Lower lobe of right lung (tissue), 2 donors: ENCODE measurements around the gene EFCAB13. TPM values are rescaled to one million over a fixed set of nuclear protein-coding genes. Genes with fewer than 3 reads are reported as not detected.
"Not testable (repeated sequence)": the region's sequence is repeated elsewhere in the genome, so short reads cannot be mapped to it uniquely, and the experiment has no call there.

Source experiments
- ATAC-seq, 2 donors: fragments of 200-7000 bp; cut with Tn5 transposase; one replicate each; pipeline ENCODE4 v1.9.1; 2020 to 2022; ENCODE audit warnings: mild to moderate bottlenecking in 2 of 2, moderate library complexity in 2 of 2
- DNase-seq: peaks from one replicate; pipeline ENCODE4 v3.0.0-alpha.2; 2020
- H3K27ac ChIP-seq: fragments of 200-600 bp; one replicate; pipeline ENCODE4 v1.8.0; 2022
- H3K27me3 ChIP-seq: fragments of 200-600 bp; one replicate; pipeline ENCODE4 v1.8.0; 2022; ENCODE audit warnings: low read depth
- H3K36me3 ChIP-seq: fragments of 200-600 bp; one replicate; pipeline ENCODE4 v1.8.0; 2022; ENCODE audit warnings: mild to moderate bottlenecking
- H3K4me1 ChIP-seq: fragments of 200-600 bp; one replicate; pipeline ENCODE4 v1.8.0; 2022
- H3K4me3 ChIP-seq: fragments of 200-600 bp; one replicate; pipeline ENCODE4 v1.8.0; 2022; ENCODE audit warnings: mild to moderate bottlenecking
- H3K9me3 ChIP-seq: fragments of 200-600 bp; one replicate; pipeline ENCODE4 v1.8.0; 2022
- intact Hi-C: fragments of 100-400 bp; cut with DNase I; formaldehyde crosslinking; loops from one replicate; pipeline ENCODE4 v1.11.0; 2022
- total RNA-seq: library from RNA; stranded (reverse); fragmentation: NEBNext Ultra II Directional; extraction: Animal tissue kit (Norgen Biotek cat#: 25700); gene quantifications from one replicate; pipeline ENCODE4 v1.2.1, GENCODE V29; 2021
- TF ChIP-seq, protein P1 (sequence below): fragments of 200-600 bp; IDR thresholded peaks from one replicate; pipeline ENCODE4 v1.8.0; 2022; ENCODE audit warnings: antibody characterized with exemption, mild to moderate bottlenecking
- donor health status: DM: no; HTN: yes; CAD: no; lungs with severe emphysema.

Gene EFCAB13
- total RNA-seq, 1 donor from 2014 or later, result 13.0 TPM

DNA sequence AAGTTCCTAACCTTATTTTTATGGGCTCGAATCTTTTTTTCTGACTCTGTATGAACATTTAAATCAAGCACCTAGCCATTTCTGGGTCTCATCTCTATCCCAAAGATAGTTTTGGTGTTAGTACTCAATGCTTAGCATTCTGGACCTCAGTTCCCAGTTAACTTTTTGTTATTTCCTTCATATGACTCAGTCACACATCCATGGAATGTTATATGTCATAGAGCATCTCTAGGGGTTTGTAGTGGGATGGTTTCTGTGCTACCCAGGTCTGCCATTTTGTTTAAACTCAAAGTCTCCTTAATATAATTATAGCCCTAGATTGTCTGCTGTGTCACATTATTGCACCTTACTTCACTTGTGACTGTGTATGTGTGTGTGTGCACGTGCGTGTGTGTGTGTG, 90.1 kb downstream of the EFCAB13 start:
- no peak overlapping the region for H3K27ac ChIP-seq
- no peaks in the 10 kb centered on the region for H3K27me3 ChIP-seq
- H3K4me1 ChIP-seq, result no peaks in the 10 kb centered on the region
- DNase-seq, result no peak
- H3K36me3 ChIP-seq, result peaks cover 6% of the 10 kb centered on the region
- ATAC-seq, result no peak
- TF ChIP-seq, protein P1, sequence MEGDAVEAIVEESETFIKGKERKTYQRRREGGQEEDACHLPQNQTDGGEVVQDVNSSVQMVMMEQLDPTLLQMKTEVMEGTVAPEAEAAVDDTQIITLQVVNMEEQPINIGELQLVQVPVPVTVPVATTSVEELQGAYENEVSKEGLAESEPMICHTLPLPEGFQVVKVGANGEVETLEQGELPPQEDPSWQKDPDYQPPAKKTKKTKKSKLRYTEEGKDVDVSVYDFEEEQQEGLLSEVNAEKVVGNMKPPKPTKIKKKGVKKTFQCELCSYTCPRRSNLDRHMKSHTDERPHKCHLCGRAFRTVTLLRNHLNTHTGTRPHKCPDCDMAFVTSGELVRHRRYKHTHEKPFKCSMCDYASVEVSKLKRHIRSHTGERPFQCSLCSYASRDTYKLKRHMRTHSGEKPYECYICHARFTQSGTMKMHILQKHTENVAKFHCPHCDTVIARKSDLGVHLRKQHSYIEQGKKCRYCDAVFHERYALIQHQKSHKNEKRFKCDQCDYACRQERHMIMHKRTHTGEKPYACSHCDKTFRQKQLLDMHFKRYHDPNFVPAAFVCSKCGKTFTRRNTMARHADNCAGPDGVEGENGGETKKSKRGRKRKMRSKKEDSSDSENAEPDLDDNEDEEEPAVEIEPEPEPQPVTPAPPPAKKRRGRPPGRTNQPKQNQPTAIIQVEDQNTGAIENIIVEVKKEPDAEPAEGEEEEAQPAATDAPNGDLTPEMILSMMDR, result no peak
- H3K4me3 ChIP-seq, result no peak overlapping the region
- no peaks in the 10 kb centered on the region for H3K9me3 ChIP-seq
- intact Hi-C loops, result no loop called here

DNA sequence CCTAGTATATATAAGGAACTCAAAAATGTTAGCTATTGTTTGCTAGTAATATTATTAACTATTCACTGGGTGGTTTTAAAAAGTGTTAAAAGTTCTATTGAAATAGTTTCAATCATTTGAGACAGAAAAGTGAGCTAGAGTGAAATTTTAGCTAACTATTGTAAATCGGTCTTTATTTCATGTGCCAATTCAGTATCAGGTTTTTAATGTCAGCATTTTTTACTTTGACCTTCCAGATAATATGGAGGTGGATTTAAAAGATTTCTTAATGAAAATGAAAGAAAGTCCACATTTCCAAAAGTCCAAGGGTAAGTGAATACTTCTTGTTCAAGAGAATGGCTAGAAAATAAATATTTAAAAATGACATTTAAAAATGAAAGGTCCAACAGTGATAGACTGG, 90.9 kb downstream of the EFCAB13 start:
- Histone ChIP-seq H3K36me3 (peaks cover 6% of the 10 kb centered on the region), H3K4me3 (no peak overlapping the region), H3K4me1 (no peaks in the 10 kb centered on the region), H3K27ac (no peak overlapping the region), H3K27me3 (no peaks in the 10 kb centered on the region), H3K9me3 (no peaks in the 10 kb centered on the region)
- TF ChIP-seq, protein P1, result no peak
- intact Hi-C loops, result no loop called here
- ATAC-seq (no peak), DNase-seq (no peak)

DNA sequence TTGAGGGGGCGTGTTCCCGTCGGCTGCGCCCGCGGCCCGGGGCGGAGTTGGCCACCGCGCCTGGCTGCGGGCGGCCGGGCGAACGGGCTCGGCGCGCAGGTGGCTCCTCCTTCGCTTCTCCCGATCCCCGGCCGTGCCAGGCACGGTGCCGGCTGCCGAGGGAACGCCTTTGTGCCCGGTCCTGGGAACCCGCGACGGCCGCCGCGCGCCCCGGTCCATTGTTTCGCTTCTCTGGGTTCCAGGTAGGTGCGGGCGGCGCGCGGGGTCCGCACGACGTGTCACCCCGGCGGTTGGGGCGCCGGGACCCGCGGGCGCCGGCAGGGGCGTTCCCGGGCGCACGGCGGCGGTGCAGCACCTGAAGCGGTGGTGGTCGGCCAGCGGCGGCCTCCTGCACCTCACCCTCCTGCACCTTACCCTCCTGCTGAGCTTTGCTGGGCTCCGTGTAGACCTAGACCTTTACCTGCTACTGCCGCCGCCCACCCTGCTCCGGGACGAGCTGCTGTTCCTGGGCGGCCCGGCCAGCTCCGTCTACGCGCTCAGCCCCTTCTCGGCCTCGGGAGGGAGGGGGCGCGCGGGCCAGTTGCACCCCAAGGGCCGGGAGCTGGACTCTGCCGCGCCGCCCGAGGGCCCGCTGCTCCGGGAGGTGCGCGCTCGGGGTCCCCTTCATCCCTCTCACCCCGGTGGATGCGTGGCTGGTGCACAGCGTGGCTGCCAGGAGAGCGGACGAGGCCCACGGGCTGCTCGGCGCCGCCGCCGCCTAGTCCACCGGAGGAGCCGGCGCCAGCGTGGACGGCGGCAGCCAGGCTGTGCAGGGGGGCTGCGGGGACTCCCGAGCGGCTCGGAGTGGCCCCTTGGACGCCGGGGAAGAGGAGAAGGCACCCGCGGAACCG, 99.9 kb downstream of the EFCAB13 start:
- intact Hi-C loops, result no loop called here
- peak overlapping the region; percentile 53 for H3K4me3 ChIP-seq
- no peak overlapping the region for H3K27ac ChIP-seq
- no peaks in the 10 kb centered on the region for H3K36me3 ChIP-seq
- TF ChIP-seq, protein P1, result no peak
- no peaks in the 10 kb centered on the region for H3K9me3 ChIP-seq
- H3K27me3 ChIP-seq, result peaks cover 4% of the 10 kb centered on the region
- H3K4me1 ChIP-seq, result no peaks in the 10 kb centered on the region
- DNase-seq, result peak; percentile 49
- peak; percentile 68 to 90 for ATAC-seq

DNA sequence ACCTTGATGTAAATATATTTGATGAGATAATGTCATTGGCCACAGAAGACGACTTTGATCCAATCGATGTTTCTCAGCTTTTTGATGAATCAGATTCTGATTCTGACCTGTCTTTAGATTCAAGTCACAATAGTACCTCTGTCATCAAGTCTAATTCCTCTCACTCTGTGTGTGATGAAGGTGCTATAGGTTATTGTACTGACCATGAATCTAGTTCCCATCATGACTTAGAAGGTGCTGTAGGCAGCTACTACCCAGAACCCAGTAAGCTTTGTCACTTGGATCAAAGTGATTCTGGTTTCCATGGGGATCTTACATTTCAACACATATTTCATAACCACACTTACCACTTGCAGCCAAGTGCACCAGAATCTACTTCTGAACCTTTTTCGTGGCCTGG, 101.5 kb downstream of the EFCAB13 start:
- intact Hi-C loops, H3K4me1 ChIP-seq, H3K4me3 ChIP-seq, ATAC-seq, DNase-seq, H3K27ac ChIP-seq, H3K9me3 ChIP-seq, H3K27me3 ChIP-seq, H3K36me3 ChIP-seq: not testable (repeated sequence)

DNA sequence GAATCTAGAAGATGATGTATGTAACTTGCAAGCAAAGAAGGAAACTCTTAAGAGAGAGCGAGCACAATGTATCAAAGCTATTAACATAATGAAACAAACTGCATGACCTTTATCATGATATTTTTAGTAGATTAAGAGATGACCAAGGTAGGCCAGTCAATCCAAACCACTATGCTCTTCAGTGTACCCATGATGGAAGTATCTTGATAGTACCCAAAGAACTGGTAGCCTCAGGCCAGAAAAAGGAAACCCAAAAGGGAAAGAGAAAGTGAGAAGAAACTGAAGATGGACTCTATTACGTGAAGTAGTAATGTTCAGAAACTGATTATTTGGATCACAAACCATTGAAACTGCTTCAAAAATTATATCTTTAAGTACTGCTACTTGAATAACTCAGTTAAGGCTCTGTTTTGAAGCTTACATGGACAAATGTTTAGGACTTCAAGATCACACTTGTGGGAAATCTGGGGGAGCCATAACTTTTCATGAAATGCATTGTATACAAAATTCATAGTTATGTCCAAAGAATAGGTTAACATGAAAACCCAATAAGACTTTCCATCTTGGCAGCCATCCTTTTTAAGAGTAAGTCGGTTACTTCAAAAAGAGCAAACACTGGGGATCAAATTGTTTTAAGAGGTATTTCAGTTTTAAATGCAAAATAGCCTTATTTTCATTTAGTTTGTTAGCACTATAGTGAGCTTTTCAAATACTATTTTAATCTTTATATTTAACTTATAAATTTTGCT, 102.3 kb downstream of the EFCAB13 start:
- ATAC-seq, H3K4me3 ChIP-seq, H3K4me1 ChIP-seq, H3K9me3 ChIP-seq, intact Hi-C loops, H3K27me3 ChIP-seq, H3K36me3 ChIP-seq, H3K27ac ChIP-seq, DNase-seq: not testable (repeated sequence)

DNA sequence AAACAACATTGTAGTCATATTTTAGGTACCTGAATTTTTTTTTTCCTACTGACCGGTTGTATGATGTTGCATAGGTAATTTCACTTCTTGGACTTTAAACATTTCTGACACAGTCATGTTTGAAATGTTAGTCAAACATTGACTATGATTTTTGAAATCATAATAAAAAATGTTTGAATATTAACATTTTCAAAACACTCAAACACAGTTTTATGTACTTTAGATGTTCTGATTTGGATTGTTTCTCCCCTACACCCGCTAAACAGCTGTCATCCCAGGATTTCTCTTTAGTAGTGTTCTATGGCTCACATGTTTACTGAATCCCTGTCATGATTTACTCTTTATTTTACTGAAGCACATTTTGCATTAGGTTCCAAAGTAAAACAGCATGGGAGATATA, 104.2 kb downstream of the EFCAB13 start:
- DNase-seq, result no peak
- TF ChIP-seq, protein P1, result no peak

DNA sequence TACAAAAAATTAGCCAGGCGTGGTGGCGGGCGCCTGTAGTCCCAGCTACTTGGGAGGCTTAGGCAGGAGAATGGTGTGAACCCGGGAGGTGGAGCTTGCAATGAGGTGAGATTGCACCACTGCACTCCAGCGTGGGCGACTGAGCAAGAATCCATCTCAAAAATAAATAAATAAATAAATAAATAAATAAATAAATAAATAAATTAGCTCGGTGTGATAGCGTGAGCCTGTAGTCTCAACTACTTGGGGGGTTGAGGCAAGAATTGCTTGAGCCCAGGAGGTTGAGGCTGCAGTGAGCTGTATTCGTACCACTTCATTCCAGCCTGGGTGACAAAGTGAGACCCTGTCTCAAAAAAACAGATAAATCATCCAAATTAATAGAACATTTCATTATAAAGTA, 108.5 kb downstream of the EFCAB13 start:
- ATAC-seq, DNase-seq, H3K27ac ChIP-seq, H3K36me3 ChIP-seq, H3K27me3 ChIP-seq, H3K4me3 ChIP-seq, intact Hi-C loops, H3K4me1 ChIP-seq, H3K9me3 ChIP-seq: not testable (repeated sequence)

More for the DNA sequence above, 104.2 kb downstream of the EFCAB13 start:
- no peak for ATAC-seq
- H3K27ac ChIP-seq, result no peak overlapping the region
- no peaks in the 10 kb centered on the region for H3K9me3 ChIP-seq
- no peak overlapping the region for H3K4me3 ChIP-seq
- no peaks in the 10 kb centered on the region for H3K4me1 ChIP-seq
- H3K27me3 ChIP-seq, result peaks cover 4% of the 10 kb centered on the region
- intact Hi-C loops, result no loop called here
- H3K36me3 ChIP-seq, result no peaks in the 10 kb centered on the region
